Measurements from ENCODE around the gene FHL2.

GRCh38 chr2:105338020-105338385 is 60.8 kb downstream of the FHL2 start:
- no peak for TF ChIP-seq POLR2A (IDR thresholded peaks at IDR 0.05; ENCODE audit: extremely low read depth, insufficient read length)
- no peak for TF ChIP-seq CTCF (IDR thresholded peaks at IDR 0.05; ENCODE audit: low read depth, low read length)

Data from NB4 (cell line).